ENCODE measurements around the gene PCMTD2. TPM values are rescaled to one million over a fixed set of nuclear protein-coding genes. Genes with fewer than 3 reads are reported as not detected.

Gene PCMTD2
- total RNA-seq, 2 experiments from 2014 or later: 68.5 to 76.5 TPM

- H3K36me3 Mint-ChIP-seq (ENCODE audit: low read depth): no peaks in the 10 kb centered on the region
- Histone ChIP-seq H3K36me3 (ENCODE audit: insufficient read depth, low read length) (no peaks in the 10 kb centered on the region), H3K4me1 (ENCODE audit: insufficient read depth, low read length) (peaks cover 7% of the 10 kb centered on the region), H3K27ac (ENCODE audit: low read depth in 1 of 2, low read length in 2 of 2) (no peak overlapping the region), H3K4me3 (ENCODE audit: low read length) (no peak overlapping the region), H3K27me3 (ENCODE audit: control insufficient read depth in 1 of 2, insufficient read depth in 2 of 2, low read length in 2 of 2) (peaks cover 7 to 11% of the 10 kb centered on the region in 2 experiments), H3K9me3 (ENCODE audit: control insufficient read depth in 1 of 2, insufficient read depth in 1 of 2, low read length in 2 of 2) (no peaks in the 10 kb centered on the region)
- ATAC-seq (ENCODE audit: poor library complexity) (no peak), DNase-seq (no peak)
- no peak overlapping the region for H3K4me3 Mint-ChIP-seq
- intact Hi-C loops (cut with DNase I, micrococcal nuclease): no loop called here
- no peaks in the 10 kb centered on the region for H3K9me3 Mint-ChIP-seq
- no peaks in the 10 kb centered on the region for H3K4me1 Mint-ChIP-seq (ENCODE audit: low read depth)
- H3K27ac Mint-ChIP-seq: no peak overlapping the region
- peaks cover 21% of the 10 kb centered on the region for H3K27me3 Mint-ChIP-seq
- no peak for TF ChIP-seq CTCF (IDR thresholded peaks at IDR 0.05)
- ChIA-PET POLR2A (no interaction called here), CTCF (no interaction called here)
Measured at GRCh38 chr20:64247307-64247618, 8.3 kb upstream of the PCMTD2 start.

GRCh38 chr20:64247970-64248841 is 7.3 kb upstream of the PCMTD2 start:
- peaks cover 24% of the 10 kb centered on the region for H3K27me3 Mint-ChIP-seq
- ChIA-PET POLR2A (no interaction called here), CTCF (no interaction called here)
- no peak for ATAC-seq (ENCODE audit: poor library complexity)
- H3K36me3 ChIP-seq (ENCODE audit: insufficient read depth, low read length): no peaks in the 10 kb centered on the region
- DNase-seq: no peak
- intact Hi-C loops (cut with DNase I, micrococcal nuclease): no loop called here
- H3K27ac ChIP-seq (ENCODE audit: low read depth in 1 of 2, low read length in 2 of 2): no peak overlapping the region
- peaks cover 7% of the 10 kb centered on the region for H3K4me1 ChIP-seq (ENCODE audit: insufficient read depth, low read length)
- H3K9me3 ChIP-seq (ENCODE audit: control insufficient read depth in 1 of 2, insufficient read depth in 1 of 2, low read length in 2 of 2): no peaks in the 10 kb centered on the region
- no peak overlapping the region for H3K27ac Mint-ChIP-seq
- H3K36me3 Mint-ChIP-seq (ENCODE audit: low read depth): no peaks in the 10 kb centered on the region
- H3K4me3 Mint-ChIP-seq: no peak overlapping the region
- H3K9me3 Mint-ChIP-seq: no peaks in the 10 kb centered on the region
- no peaks in the 10 kb centered on the region for H3K4me1 Mint-ChIP-seq (ENCODE audit: low read depth)
- peaks cover 7 to 11% of the 10 kb centered on the region in 2 experiments for H3K27me3 ChIP-seq (ENCODE audit: control insufficient read depth in 1 of 2, insufficient read depth in 2 of 2, low read length in 2 of 2)
- TF ChIP-seq CTCF (IDR thresholded peaks at IDR 0.05): no peak
- H3K4me3 ChIP-seq (ENCODE audit: low read length): no peak overlapping the region

GRCh38 chr20:64250027-64250426 is 5.5 kb upstream of the PCMTD2 start:
- Mint-ChIP-seq H3K27ac (no peak overlapping the region), H3K36me3 (ENCODE audit: low read depth) (no peaks in the 10 kb centered on the region), H3K9me3 (no peaks in the 10 kb centered on the region), H3K4me1 (ENCODE audit: low read depth) (peaks cover 6% of the 10 kb centered on the region), H3K4me3 (no peak overlapping the region), H3K27me3 (peaks cover 20% of the 10 kb centered on the region)
- CTCF ChIA-PET: no interaction called here
- peaks cover 7 to 11% of the 10 kb centered on the region in 2 experiments for H3K27me3 ChIP-seq (ENCODE audit: control insufficient read depth in 1 of 2, insufficient read depth in 2 of 2, low read length in 2 of 2)
- peaks cover 10% of the 10 kb centered on the region for H3K4me1 ChIP-seq (ENCODE audit: insufficient read depth, low read length)
- no peak for ATAC-seq (ENCODE audit: poor library complexity)
- H3K27ac ChIP-seq (ENCODE audit: low read depth in 1 of 2, low read length in 2 of 2): no peak overlapping the region
- H3K4me3 ChIP-seq (ENCODE audit: low read length): no peak overlapping the region
- POLR2A ChIA-PET: interaction anchor here (0.7 kb wide), 1 partner anchor 16 kb away, joined by 3 read pairs; no protein-coding TSS in a partner anchor
- no peaks in the 10 kb centered on the region for H3K36me3 ChIP-seq (ENCODE audit: insufficient read depth, low read length)
- TF ChIP-seq CTCF (IDR thresholded peaks at IDR 0.05): no peak
- DNase-seq: no peak
- no peaks in the 10 kb centered on the region for H3K9me3 ChIP-seq (ENCODE audit: control insufficient read depth in 1 of 2, insufficient read depth in 1 of 2, low read length in 2 of 2)
- intact Hi-C loops (cut with DNase I, micrococcal nuclease): loop anchor here in 1 of 2 experiments (5.0 kb wide), 1 partner anchor 168 kb away; the partner anchor contains the start of genes LKAAEAR1 and OPRL1
